ENCODE results near the gene TDO2. TPM values are rescaled to one million over a fixed set of nuclear protein-coding genes. Genes with fewer than 3 reads are reported as not detected.

Gene TDO2
- total RNA-seq, 1 donor from 2014 or later: 3.0 TPM

DNA sequence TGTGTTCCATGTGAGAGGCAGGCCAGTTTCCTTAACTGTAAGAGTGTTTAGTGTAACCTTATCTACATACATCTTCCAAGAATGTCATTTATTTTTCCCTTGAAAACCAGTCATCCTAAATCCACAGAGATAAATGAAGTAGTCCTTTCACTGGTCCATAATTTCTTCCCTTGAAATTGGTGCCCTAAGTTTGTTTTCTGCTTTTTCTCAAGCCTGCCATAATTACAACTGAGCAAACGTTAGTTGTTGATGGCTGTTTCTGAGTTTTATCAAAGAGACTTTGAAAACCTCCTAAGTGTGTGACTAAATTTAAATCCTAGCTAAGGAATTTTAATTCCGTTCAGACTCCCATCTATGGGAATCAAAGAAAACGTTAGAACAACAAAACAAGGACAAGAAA, 3.6 kb upstream of the TDO2 start:
- Histone ChIP-seq H3K9me3 (no peaks in the 10 kb centered on the region), H3K4me3 (no peak overlapping the region), H3K27me3 (no peaks in the 10 kb centered on the region), H3K27ac (no peak overlapping the region), H3K36me3 (no peaks in the 10 kb centered on the region), H3K4me1 (no peaks in the 10 kb centered on the region)
- DNase-seq: no peak
- intact Hi-C loops (cut with DNase I): no loop called here
- TF ChIP-seq, protein P1, sequence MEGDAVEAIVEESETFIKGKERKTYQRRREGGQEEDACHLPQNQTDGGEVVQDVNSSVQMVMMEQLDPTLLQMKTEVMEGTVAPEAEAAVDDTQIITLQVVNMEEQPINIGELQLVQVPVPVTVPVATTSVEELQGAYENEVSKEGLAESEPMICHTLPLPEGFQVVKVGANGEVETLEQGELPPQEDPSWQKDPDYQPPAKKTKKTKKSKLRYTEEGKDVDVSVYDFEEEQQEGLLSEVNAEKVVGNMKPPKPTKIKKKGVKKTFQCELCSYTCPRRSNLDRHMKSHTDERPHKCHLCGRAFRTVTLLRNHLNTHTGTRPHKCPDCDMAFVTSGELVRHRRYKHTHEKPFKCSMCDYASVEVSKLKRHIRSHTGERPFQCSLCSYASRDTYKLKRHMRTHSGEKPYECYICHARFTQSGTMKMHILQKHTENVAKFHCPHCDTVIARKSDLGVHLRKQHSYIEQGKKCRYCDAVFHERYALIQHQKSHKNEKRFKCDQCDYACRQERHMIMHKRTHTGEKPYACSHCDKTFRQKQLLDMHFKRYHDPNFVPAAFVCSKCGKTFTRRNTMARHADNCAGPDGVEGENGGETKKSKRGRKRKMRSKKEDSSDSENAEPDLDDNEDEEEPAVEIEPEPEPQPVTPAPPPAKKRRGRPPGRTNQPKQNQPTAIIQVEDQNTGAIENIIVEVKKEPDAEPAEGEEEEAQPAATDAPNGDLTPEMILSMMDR (IDR thresholded peaks at IDR 0.05): no peak
- ATAC-seq: no peak

DNA sequence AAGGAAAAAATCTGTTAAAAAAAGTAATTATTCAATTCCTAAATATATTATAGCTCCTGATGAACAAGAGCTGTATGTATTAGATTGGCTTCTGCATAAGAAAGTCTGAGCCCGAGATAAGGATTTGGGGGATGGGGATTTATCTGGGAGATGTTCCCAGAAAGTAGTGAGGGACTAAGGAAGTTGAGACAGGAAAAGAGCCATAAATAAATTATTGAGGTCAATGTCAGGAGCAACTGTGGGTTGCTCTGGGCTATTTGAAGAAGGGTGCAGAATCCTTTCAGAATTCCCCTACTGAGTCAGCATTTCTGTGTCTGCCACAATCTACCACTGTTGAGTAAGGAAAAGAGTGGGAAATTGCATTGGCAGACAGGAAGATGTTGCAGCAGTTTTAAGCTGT, 3.1 kb upstream of the TDO2 start:
- Histone ChIP-seq H3K27ac (no peak overlapping the region), H3K9me3 (no peaks in the 10 kb centered on the region), H3K27me3 (no peaks in the 10 kb centered on the region), H3K4me3 (no peak overlapping the region), H3K4me1 (no peaks in the 10 kb centered on the region), H3K36me3 (no peaks in the 10 kb centered on the region)
- no peak for DNase-seq
- no peak for ATAC-seq
- TF ChIP-seq, protein P1 (IDR thresholded peaks at IDR 0.05): no peak
- intact Hi-C loops (cut with DNase I): no loop called here

- no peaks in the 10 kb centered on the region for H3K9me3 ChIP-seq
- TF ChIP-seq, protein P1 (IDR thresholded peaks at IDR 0.05): no peak
- H3K27me3 ChIP-seq: no peaks in the 10 kb centered on the region
- intact Hi-C loops (cut with DNase I): no loop called here
- no peak for DNase-seq
- H3K36me3 ChIP-seq: no peaks in the 10 kb centered on the region
- H3K4me3 ChIP-seq: no peak overlapping the region
- H3K27ac ChIP-seq: no peak overlapping the region
- no peak for ATAC-seq
- no peaks in the 10 kb centered on the region for H3K4me1 ChIP-seq
Observed at GRCh38 chr4:155901013-155901412, 2.5 kb upstream of the TDO2 start.

DNA sequence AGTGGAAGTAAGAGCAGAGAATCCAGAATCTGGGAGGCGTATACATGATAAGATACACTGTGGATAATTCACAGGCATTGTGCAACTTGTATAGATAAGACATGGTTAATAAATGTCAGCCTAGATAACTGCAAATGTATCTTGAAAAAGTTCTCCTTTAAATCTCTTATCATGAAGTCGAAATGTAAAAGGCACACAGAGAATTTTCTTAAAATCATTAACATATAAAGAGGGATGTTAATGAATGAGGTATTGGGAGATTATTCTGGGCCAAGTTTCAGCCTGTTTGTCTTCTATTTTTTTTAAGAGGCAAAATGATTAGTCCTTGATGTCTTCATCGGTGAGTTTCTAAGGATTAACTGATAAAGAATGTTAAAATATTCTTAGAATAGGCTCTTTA, 835 bp downstream of the TDO2 start:
- intact Hi-C loops (cut with DNase I): no loop called here
- no peaks in the 10 kb centered on the region for H3K36me3 ChIP-seq
- DNase-seq (no peak), ATAC-seq (no peak)
- H3K27ac ChIP-seq: no peak overlapping the region
- TF ChIP-seq, protein P1 (IDR thresholded peaks at IDR 0.05): no peak
- no peaks in the 10 kb centered on the region for H3K4me1 ChIP-seq
- no peaks in the 10 kb centered on the region for H3K9me3 ChIP-seq
- no peak overlapping the region for H3K4me3 ChIP-seq
- no peaks in the 10 kb centered on the region for H3K27me3 ChIP-seq

- TF ChIP-seq, protein P1 (IDR thresholded peaks at IDR 0.05): no peak
- H3K9me3 ChIP-seq: no peaks in the 10 kb centered on the region
- H3K4me1 ChIP-seq: no peaks in the 10 kb centered on the region
- DNase-seq: no peak
- H3K27me3 ChIP-seq: no peaks in the 10 kb centered on the region
- no peak overlapping the region for H3K27ac ChIP-seq
- intact Hi-C loops (cut with DNase I): no loop called here
- no peak for ATAC-seq
- no peak overlapping the region for H3K4me3 ChIP-seq
- H3K36me3 ChIP-seq: no peaks in the 10 kb centered on the region
Observed at GRCh38 chr4:155906554-155907247, 3.2 kb downstream of the TDO2 start.

DNA sequence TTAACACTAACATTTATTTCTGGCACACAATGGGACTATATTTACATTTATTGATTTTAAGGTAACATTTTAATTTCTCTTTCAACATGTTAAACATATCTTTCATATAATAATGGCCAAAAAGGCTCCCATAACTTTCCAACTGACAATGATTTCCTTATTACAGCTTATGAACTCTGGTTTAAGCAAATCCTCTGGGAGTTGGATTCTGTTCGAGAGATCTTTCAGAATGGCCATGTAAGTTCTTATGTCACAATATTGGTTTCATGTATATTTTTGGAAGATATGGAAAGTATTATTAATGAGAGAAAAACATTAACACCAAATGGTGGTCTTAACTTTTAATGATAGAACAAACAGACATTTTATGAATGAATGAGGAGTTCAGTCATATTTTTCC, 4.1 kb downstream of the TDO2 start:
- DNase-seq: no peak
- intact Hi-C loops (cut with DNase I): no loop called here
- H3K36me3 ChIP-seq: no peaks in the 10 kb centered on the region
- TF ChIP-seq, protein P1 (IDR thresholded peaks at IDR 0.05): no peak
- H3K27ac ChIP-seq: no peak overlapping the region
- no peak overlapping the region for H3K4me3 ChIP-seq
- H3K4me1 ChIP-seq: no peaks in the 10 kb centered on the region
- H3K9me3 ChIP-seq: no peaks in the 10 kb centered on the region
- no peak for ATAC-seq
- H3K27me3 ChIP-seq: no peaks in the 10 kb centered on the region
